ENCODE results near the gene PRKCZ. TPM values are rescaled to one million over a fixed set of nuclear protein-coding genes. Genes with fewer than 3 reads are reported as not detected.

Gene PRKCZ
- total and polyA plus RNA-seq, 2 donors (not counting 1 experiment from before 2014, with no cell fraction given) = 1.6 to 2.0 TPM

- no peak overlapping the region for H3K4me2 ChIP-seq (ENCODE audit: extremely low read depth, insufficient read depth, low read length)
- no peaks in the 10 kb centered on the region for H3K79me2 ChIP-seq (ENCODE audit: control insufficient read depth, insufficient read depth, low read length)
- no peak overlapping the region for H3K4me3 ChIP-seq (replicated peaks in 1 of 4; ENCODE audit: control extremely low read depth in 1 of 4, insufficient read depth in 1 of 4, low read depth in 3 of 4, low read length in 4 of 4)
- TF ChIP-seq CTCF (conservative IDR thresholded peaks at IDR 0.05 in 1 of 2, IDR thresholded peaks at IDR 0.05 in 1 of 2; ENCODE audit: low read depth in 1 of 2, low read length in 2 of 2) (no peak), EZH2 (IDR thresholded peaks at IDR 0.05; ENCODE audit: low read length, missing control alignments) (no peak)
- peaks cover 10% of the 10 kb centered on the region for H3K27me3 ChIP-seq (ENCODE audit: control insufficient read depth, insufficient read depth, low read length)
- H3K36me3 ChIP-seq (ENCODE audit: control insufficient read depth, insufficient read depth, low read length) = no peaks in the 10 kb centered on the region
- no peaks in the 10 kb centered on the region for H3K4me1 ChIP-seq (ENCODE audit: control insufficient read depth, extremely low read depth, insufficient read depth, low read length)
- H3K27ac ChIP-seq (ENCODE audit: insufficient read depth, low read length) = no peak overlapping the region
- no peaks in the 10 kb centered on the region for H4K20me1 ChIP-seq (ENCODE audit: control insufficient read depth, extremely low read depth, insufficient read depth, low read length)
- no peak for DNase-seq (ENCODE audit: low read depth in 2 of 2)
- H2AFZ ChIP-seq (ENCODE audit: low read length) = no peak overlapping the region
- no peaks in the 10 kb centered on the region for H3K9me3 ChIP-seq (ENCODE audit: control insufficient read depth, insufficient read depth, low read depth, low read length)
- no peak overlapping the region for H3K9ac ChIP-seq (ENCODE audit: insufficient read depth, low read length)
Observed at GRCh38 chr1:2028870-2029560, 21.2 kb upstream of the PRKCZ start.

- H3K4me2 ChIP-seq (ENCODE audit: extremely low read depth, insufficient read depth, low read length) = no peak overlapping the region
- H3K9me3 ChIP-seq (ENCODE audit: control insufficient read depth, insufficient read depth, low read depth, low read length) = no peaks in the 10 kb centered on the region
- H3K4me1 ChIP-seq (ENCODE audit: control insufficient read depth, extremely low read depth, insufficient read depth, low read length) = no peaks in the 10 kb centered on the region
- DNase-seq (ENCODE audit: low read depth in 2 of 2) = no peak
- TF ChIP-seq CTCF (conservative IDR thresholded peaks at IDR 0.05 in 1 of 2, IDR thresholded peaks at IDR 0.05 in 1 of 2; ENCODE audit: low read depth in 1 of 2, low read length in 2 of 2) (no peak), EZH2 (IDR thresholded peaks at IDR 0.05; ENCODE audit: low read length, missing control alignments) (no peak)
- H3K79me2 ChIP-seq (ENCODE audit: control insufficient read depth, insufficient read depth, low read length) = no peaks in the 10 kb centered on the region
- H3K27me3 ChIP-seq (ENCODE audit: control insufficient read depth, insufficient read depth, low read length) = peaks cover 6% of the 10 kb centered on the region
- H3K27ac ChIP-seq (ENCODE audit: insufficient read depth, low read length) = no peak overlapping the region
- H3K4me3 ChIP-seq (replicated peaks in 1 of 4; ENCODE audit: control extremely low read depth in 1 of 4, insufficient read depth in 1 of 4, low read depth in 3 of 4, low read length in 4 of 4) = no peak overlapping the region
- H2AFZ ChIP-seq (ENCODE audit: low read length) = no peak overlapping the region
- H3K36me3 ChIP-seq (ENCODE audit: control insufficient read depth, insufficient read depth, low read length) = no peaks in the 10 kb centered on the region
- H4K20me1 ChIP-seq (ENCODE audit: control insufficient read depth, extremely low read depth, insufficient read depth, low read length) = no peaks in the 10 kb centered on the region
- H3K9ac ChIP-seq (ENCODE audit: insufficient read depth, low read length) = no peak overlapping the region
Observed at GRCh38 chr1:2029561-2029960, 20.6 kb upstream of the PRKCZ start.

- no peak for DNase-seq (ENCODE audit: low read depth in 2 of 2)
- no peaks in the 10 kb centered on the region for H3K36me3 ChIP-seq (ENCODE audit: control insufficient read depth, insufficient read depth, low read length)
- no peak overlapping the region for H3K27ac ChIP-seq (ENCODE audit: insufficient read depth, low read length)
- no peaks in the 10 kb centered on the region for H4K20me1 ChIP-seq (ENCODE audit: control insufficient read depth, extremely low read depth, insufficient read depth, low read length)
- TF ChIP-seq CTCF (conservative IDR thresholded peaks at IDR 0.05 in 1 of 2, IDR thresholded peaks at IDR 0.05 in 1 of 2; ENCODE audit: low read depth in 1 of 2, low read length in 2 of 2) (no peak), EZH2 (IDR thresholded peaks at IDR 0.05; ENCODE audit: low read length, missing control alignments) (no peak)
- H3K9ac ChIP-seq (ENCODE audit: insufficient read depth, low read length) = no peak overlapping the region
- no peak overlapping the region for H3K4me2 ChIP-seq (ENCODE audit: extremely low read depth, insufficient read depth, low read length)
- H3K9me3 ChIP-seq (ENCODE audit: control insufficient read depth, insufficient read depth, low read depth, low read length) = no peaks in the 10 kb centered on the region
- no peaks in the 10 kb centered on the region for H3K79me2 ChIP-seq (ENCODE audit: control insufficient read depth, insufficient read depth, low read length)
- no peak overlapping the region for H2AFZ ChIP-seq (ENCODE audit: low read length)
- peaks cover 4% of the 10 kb centered on the region for H3K27me3 ChIP-seq (ENCODE audit: control insufficient read depth, insufficient read depth, low read length)
- H3K4me1 ChIP-seq (ENCODE audit: control insufficient read depth, extremely low read depth, insufficient read depth, low read length) = no peaks in the 10 kb centered on the region
- H3K4me3 ChIP-seq (replicated peaks in 1 of 4; ENCODE audit: control extremely low read depth in 1 of 4, insufficient read depth in 1 of 4, low read depth in 3 of 4, low read length in 4 of 4) = no peak overlapping the region
Observed at GRCh38 chr1:2030076-2030871, 19.9 kb upstream of the PRKCZ start.
